IPS-NIHi7 (cell line): Measurements from ENCODE around the gene VAMP1.

Source experiments
- DNase-seq: peaks from one replicate; pipeline ENCODE4 v3.0.0; 2012; ENCODE audit warnings: mixed read lengths; ENCODE audit errors: extremely low spot score

The VAMP1 gene

DNA sequence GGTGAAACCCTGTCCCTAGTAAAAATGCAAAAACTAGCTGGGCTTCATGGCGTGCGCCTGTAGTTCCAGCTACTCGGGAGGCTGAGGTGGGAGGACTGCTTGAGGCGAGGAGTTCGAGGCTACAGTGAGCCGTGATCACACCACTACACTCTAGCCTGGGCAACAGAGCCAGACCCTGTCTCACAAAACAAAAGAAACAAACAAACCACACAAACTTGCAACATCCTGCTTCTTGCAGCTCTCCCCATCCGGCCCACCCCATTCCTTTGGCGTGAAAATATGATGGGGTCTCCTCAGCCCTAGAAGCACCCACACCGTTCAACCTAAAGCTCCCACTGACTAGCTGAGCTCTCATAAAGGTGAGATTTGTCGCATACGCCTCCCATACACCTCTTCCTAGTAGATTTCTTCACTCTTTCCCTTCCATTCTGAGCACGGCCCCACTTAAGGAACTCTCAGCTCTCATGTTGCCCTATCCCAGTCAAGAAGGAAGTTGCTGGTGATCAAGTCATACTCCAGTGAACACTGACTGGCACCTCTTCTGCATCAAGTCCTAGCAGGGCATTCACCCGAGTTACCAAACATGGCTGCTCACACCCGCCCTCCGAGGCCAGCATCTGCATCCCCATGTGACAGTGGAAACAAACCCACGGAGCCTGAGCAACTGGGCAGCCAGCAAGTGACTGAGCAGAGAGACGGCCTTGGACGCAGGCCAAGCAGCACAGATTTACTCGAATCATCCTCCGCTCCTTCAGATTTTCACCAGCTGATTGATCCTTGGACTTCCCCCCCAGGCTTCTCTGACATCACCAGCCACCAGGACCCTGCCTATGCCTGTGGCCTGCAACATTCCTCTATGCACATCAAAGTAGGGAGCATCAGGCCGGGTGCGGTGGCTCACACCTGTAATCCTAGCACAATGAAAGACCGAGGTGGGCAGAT is 44.6 kb downstream of the VAMP1 start:
- DNase-seq, result no peak

- no peak for DNase-seq
Observed at GRCh38 chr12:6424866-6425265, 45.6 kb downstream of the VAMP1 start.

- DNase-seq, result no peak
Observed at GRCh38 chr12:6424008-6424347, 46.5 kb downstream of the VAMP1 start.

DNA sequence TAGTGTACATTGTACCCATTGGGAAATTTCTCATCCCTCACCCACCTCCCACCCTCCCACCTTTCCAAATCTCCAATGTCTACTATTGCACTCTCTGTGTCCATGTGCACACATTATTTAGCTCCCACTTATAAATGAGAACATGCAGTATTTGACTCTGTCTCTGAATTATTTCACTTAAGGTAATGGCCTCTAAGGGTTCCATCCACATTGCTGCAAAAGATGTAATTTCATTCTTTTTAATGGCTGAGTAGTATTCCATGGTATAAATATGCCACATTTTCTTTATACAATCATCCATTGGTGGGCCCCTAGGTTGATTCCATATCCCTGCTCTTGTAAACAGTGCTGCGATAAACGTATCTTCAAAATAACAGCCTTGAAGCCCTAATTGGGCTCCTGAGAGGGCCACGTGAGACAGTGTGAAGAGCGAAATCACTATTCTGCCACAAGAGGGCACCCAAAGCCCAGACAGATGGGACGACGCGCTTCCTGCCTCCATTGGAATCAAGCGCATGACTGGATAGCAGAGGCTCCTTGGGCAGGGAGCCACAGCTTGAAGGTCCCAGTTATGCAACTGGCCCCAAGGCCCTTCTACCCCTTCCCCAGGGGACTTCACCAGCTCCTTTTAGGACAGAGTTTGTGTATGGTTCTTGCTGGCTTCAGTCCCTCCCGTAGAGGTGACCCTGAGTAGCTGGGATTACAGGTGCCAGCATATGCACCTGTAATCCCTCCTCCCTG is 47.0 kb downstream of the VAMP1 start:
- peak; percentile 94 for DNase-seq

DNA sequence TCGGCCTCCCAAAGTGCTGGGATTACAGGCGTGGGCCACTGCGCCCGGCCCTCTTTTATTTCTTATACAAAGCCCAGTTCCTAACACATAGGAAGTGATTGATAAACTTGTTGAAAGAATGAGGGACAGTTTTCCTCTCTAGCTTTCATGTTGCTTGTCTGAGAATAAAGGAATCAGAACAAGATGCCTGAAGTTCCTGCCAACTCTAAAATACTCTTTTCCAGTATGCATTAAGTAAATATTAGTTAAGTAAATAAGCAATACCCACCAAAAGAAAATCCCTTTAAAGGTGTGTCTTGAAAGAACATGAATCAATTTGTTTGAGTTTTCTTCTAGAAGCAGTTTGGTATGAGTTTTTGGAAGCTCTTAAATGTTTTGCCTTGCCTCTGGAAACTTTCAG is 50.1 kb downstream of the VAMP1 start:
- DNase-seq, result no peak

DNA sequence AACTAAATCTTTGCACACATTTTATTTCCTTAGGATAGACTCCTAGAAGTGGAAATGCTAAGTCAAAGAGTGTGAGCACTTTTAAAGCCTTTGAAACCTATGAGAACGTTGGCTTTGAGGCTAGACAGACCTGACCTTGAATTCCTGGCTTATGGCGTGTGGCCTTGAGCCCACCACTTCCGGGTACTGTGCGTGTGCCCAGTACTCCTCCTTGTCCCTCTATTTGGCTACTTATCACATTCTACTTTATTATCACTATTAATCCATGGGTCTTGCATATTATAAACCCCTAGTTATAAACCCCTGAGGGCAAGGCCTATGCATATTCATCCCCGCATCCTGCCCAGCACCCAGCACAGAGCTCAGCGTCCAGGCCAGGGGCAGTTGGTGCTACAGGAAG is 51.7 kb downstream of the VAMP1 start:
- DNase-seq, result no peak

GRCh38 chr12:6416596-6416995 is 53.9 kb downstream of the VAMP1 start:
- no peak for DNase-seq
